ENCODE results near the gene ACVRL1. TPM values are rescaled to one million over a fixed set of nuclear protein-coding genes. Genes with fewer than 3 reads are reported as not detected.

Gene ACVRL1
- polyA plus RNA-seq, 4 donors, result 0.89 to 44.2 (median 10.4) TPM

DNA sequence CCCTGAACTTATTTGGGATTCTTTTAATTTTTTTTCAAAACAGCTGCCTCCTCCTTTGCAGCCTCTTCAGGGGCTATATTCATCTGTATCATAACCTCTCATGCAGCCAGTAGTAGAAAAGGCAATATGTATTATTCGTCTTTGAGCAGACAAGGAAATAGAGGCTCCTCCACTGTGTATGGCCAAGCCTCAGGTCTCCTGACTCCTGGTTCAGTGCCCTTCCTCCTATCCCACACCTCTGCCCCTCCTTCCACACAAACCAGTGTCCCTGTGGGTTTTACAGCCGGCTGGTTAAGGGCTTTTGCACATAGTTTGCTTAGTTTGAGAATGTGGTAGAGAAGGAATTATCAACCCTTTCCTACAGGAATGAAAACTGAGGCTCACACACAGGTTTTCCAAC lies 8.8 kb upstream of the ACVRL1 start:
- Histone ChIP-seq H3K36me3 (ENCODE audit: control insufficient read depth in 3 of 3, insufficient read depth in 2 of 3, low read depth in 1 of 3, low read length in 3 of 3) (no peaks in the 10 kb centered on the region), H3K4me3 (ENCODE audit: low read depth in 1 of 3, low read length in 3 of 3) (no peak overlapping the region), H3K4me1 (ENCODE audit: control insufficient read depth in 3 of 3, insufficient read depth in 2 of 3, low read depth in 1 of 3, low read length in 2 of 3) (peaks cover 0 to 14% (median 0%) of the 10 kb centered on the region in 3 donors), H3K9me3 (ENCODE audit: control insufficient read depth in 2 of 2, insufficient read depth in 1 of 2, low read depth in 1 of 2, low read length in 1 of 2) (no peaks in the 10 kb centered on the region), H3K27ac (ENCODE audit: low read depth in 1 of 3, low read length in 2 of 3) (peak overlapping the region in 1 of 3 donors; percentile 57), H3K27me3 (ENCODE audit: control insufficient read depth in 3 of 3, insufficient read depth in 3 of 3, low read length in 3 of 3) (peaks cover 0 to 2% (median 0%) of the 10 kb centered on the region in 3 donors)
- DNase-seq (no peak), FAIRE-seq (no peak)
- 63 to 75% (median 64%) methylated on average over 2 of the region's 2 CpGs for WGBS, 3 donors

- Histone ChIP-seq H3K27ac (ENCODE audit: low read depth in 1 of 3, low read length in 2 of 3) (peak overlapping the region in 1 of 3 donors; percentile 57), H3K4me1 (ENCODE audit: control insufficient read depth in 3 of 3, insufficient read depth in 2 of 3, low read depth in 1 of 3, low read length in 2 of 3) (peaks cover 0 to 14% (median 0%) of the 10 kb centered on the region in 3 donors), H3K9me3 (ENCODE audit: control insufficient read depth in 2 of 2, insufficient read depth in 1 of 2, low read depth in 1 of 2, low read length in 1 of 2) (no peaks in the 10 kb centered on the region), H3K27me3 (ENCODE audit: control insufficient read depth in 3 of 3, insufficient read depth in 3 of 3, low read length in 3 of 3) (peaks cover 0 to 2% (median 0%) of the 10 kb centered on the region in 3 donors), H3K36me3 (ENCODE audit: control insufficient read depth in 3 of 3, insufficient read depth in 2 of 3, low read depth in 1 of 3, low read length in 3 of 3) (no peaks in the 10 kb centered on the region), H3K4me3 (ENCODE audit: low read depth in 1 of 3, low read length in 3 of 3) (no peak overlapping the region)
- 70 to 79% (median 77%) methylated on average over 9 of the region's 9 CpGs for WGBS, 3 donors
- FAIRE-seq (no peak), DNase-seq (no peak)
These were observed 8.4 kb upstream of the ACVRL1 start for GRCh38 chr12:51898937-51899336.

GRCh38 chr12:51900323-51900889 lies 6.9 kb upstream of the ACVRL1 start:
- Histone ChIP-seq H3K27me3 (ENCODE audit: control insufficient read depth in 3 of 3, insufficient read depth in 3 of 3, low read length in 3 of 3) (peaks cover 0 to 2% (median 0%) of the 10 kb centered on the region in 3 donors), H3K4me3 (ENCODE audit: low read depth in 1 of 3, low read length in 3 of 3) (no peak overlapping the region), H3K9me3 (ENCODE audit: control insufficient read depth in 2 of 2, insufficient read depth in 1 of 2, low read depth in 1 of 2, low read length in 1 of 2) (no peaks in the 10 kb centered on the region), H3K36me3 (ENCODE audit: control insufficient read depth in 3 of 3, insufficient read depth in 2 of 3, low read depth in 1 of 3, low read length in 3 of 3) (no peaks in the 10 kb centered on the region), H3K4me1 (ENCODE audit: control insufficient read depth in 3 of 3, insufficient read depth in 2 of 3, low read depth in 1 of 3, low read length in 2 of 3) (peaks cover 0 to 9% (median 0%) of the 10 kb centered on the region in 3 donors), H3K27ac (ENCODE audit: low read depth in 1 of 3, low read length in 2 of 3) (no peak overlapping the region)
- FAIRE-seq, result no peak
- 95 to 96% (median 95%) methylated on average over 43 of the region's 43 CpGs for WGBS, 3 donors
- no peak for DNase-seq

DNA sequence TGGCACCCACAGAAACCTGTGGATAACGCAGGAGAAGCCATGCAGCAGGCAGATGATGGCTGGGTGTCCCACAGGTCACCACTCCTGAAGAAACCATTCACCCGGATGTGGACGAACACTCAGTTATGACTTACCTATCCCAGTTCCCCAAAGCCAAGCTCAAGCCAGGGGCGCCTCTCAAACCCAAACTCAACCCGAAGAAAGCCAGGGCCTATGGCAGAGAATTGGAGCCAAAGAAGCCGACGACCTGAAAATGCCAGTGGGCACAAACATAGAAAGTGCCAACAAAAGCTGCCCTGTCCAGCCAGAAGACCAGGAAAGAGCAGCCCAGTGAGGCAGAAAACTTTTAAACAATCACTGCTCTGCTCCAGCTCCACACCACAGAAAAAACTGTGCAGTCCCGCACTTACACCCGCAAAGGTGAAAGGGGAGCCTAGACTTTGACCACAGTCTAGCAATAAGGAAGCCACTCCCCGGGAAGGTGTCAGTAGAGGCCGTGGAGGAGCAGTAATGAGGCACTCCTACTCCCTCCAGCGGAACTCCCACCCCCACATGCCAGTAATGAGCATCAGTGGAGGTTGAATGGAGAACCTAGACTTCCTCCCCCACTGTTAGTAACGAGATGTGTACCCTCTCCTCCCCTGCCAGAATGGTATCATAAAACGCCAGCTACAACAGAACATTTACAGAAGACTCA lies 6.0 kb upstream of the ACVRL1 start:
- 42 to 70% (median 54%) methylated on average over 14 of the region's 14 CpGs for WGBS, 3 donors
- H3K27me3 ChIP-seq (ENCODE audit: control insufficient read depth in 3 of 3, insufficient read depth in 3 of 3, low read length in 3 of 3), result no peaks in the 10 kb centered on the region
- peak; percentile 83 to 86 for DNase-seq

GRCh38 chr12:51901881-51902280 lies 5.4 kb upstream of the ACVRL1 start:
- 85 to 94% (median 89%) methylated on average over 11 of the region's 11 CpGs for WGBS, 3 donors
- Histone ChIP-seq H3K36me3 (ENCODE audit: control insufficient read depth in 3 of 3, insufficient read depth in 2 of 3, low read depth in 1 of 3, low read length in 3 of 3) (no peaks in the 10 kb centered on the region), H3K4me1 (ENCODE audit: control insufficient read depth in 3 of 3, insufficient read depth in 2 of 3, low read depth in 1 of 3, low read length in 2 of 3) (peaks cover 0 to 19% (median 6%) of the 10 kb centered on the region in 3 donors), H3K27ac (ENCODE audit: low read depth in 1 of 3, low read length in 2 of 3) (no peak overlapping the region), H3K27me3 (ENCODE audit: control insufficient read depth in 3 of 3, insufficient read depth in 3 of 3, low read length in 3 of 3) (no peaks in the 10 kb centered on the region), H3K4me3 (ENCODE audit: low read depth in 1 of 3, low read length in 3 of 3) (no peak overlapping the region), H3K9me3 (ENCODE audit: control insufficient read depth in 2 of 2, insufficient read depth in 1 of 2, low read depth in 1 of 2, low read length in 1 of 2) (no peaks in the 10 kb centered on the region)
- FAIRE-seq (no peak), DNase-seq (no peak)

More for the DNA sequence above, 6.0 kb upstream of the ACVRL1 start:
- Histone ChIP-seq H3K9me3 (ENCODE audit: control insufficient read depth in 2 of 2, insufficient read depth in 1 of 2, low read depth in 1 of 2, low read length in 1 of 2) (no peaks in the 10 kb centered on the region), H3K27ac (ENCODE audit: low read depth in 1 of 3, low read length in 2 of 3) (no peak overlapping the region), H3K4me3 (ENCODE audit: low read depth in 1 of 3, low read length in 3 of 3) (no peak overlapping the region), H3K36me3 (ENCODE audit: control insufficient read depth in 3 of 3, insufficient read depth in 2 of 3, low read depth in 1 of 3, low read length in 3 of 3) (no peaks in the 10 kb centered on the region), H3K4me1 (ENCODE audit: control insufficient read depth in 3 of 3, insufficient read depth in 2 of 3, low read depth in 1 of 3, low read length in 2 of 3) (peaks cover 0 to 14% (median 6%) of the 10 kb centered on the region in 3 donors)
- FAIRE-seq, result no peak

GRCh38 chr12:51904951-51905470 lies 2.3 kb upstream of the ACVRL1 start:
- peak in 1 of 2 donors; percentile 17 for DNase-seq
- H3K27me3 ChIP-seq (ENCODE audit: control insufficient read depth in 3 of 3, insufficient read depth in 3 of 3, low read length in 3 of 3), result peaks cover 0 to 14% (median 0%) of the 10 kb centered on the region in 3 donors
- FAIRE-seq, result no peak
- peaks cover 0 to 26% (median 6%) of the 10 kb centered on the region in 3 donors for H3K4me1 ChIP-seq (ENCODE audit: control insufficient read depth in 3 of 3, insufficient read depth in 2 of 3, low read depth in 1 of 3, low read length in 2 of 3)
- peak overlapping the region; percentile 0 to 97 (median 69) for H3K27ac ChIP-seq (ENCODE audit: low read depth in 1 of 3, low read length in 2 of 3)
- no peak overlapping the region for H3K4me3 ChIP-seq (ENCODE audit: low read depth in 1 of 3, low read length in 3 of 3)
- peaks cover 0 to 3% (median 0%) of the 10 kb centered on the region in 3 donors for H3K36me3 ChIP-seq (ENCODE audit: control insufficient read depth in 3 of 3, insufficient read depth in 2 of 3, low read depth in 1 of 3, low read length in 3 of 3)
- H3K9me3 ChIP-seq (ENCODE audit: control insufficient read depth in 2 of 2, insufficient read depth in 1 of 2, low read depth in 1 of 2, low read length in 1 of 2), result no peaks in the 10 kb centered on the region

GRCh38 chr12:51905471-51906429 lies 1.6 kb upstream of the ACVRL1 start:
- no peak overlapping the region for H3K4me3 ChIP-seq (ENCODE audit: low read depth in 1 of 3, low read length in 3 of 3)
- peak overlapping the region; percentile 0 to 97 (median 69) for H3K27ac ChIP-seq (ENCODE audit: low read depth in 1 of 3, low read length in 2 of 3)
- WGBS, 3 donors, result 32 to 46% (median 41%) methylated on average over 18 of the region's 18 CpGs
- H3K4me1 ChIP-seq (ENCODE audit: control insufficient read depth in 3 of 3, insufficient read depth in 2 of 3, low read depth in 1 of 3, low read length in 2 of 3), result peaks cover 0 to 26% (median 6%) of the 10 kb centered on the region in 3 donors
- peak; percentile 49 to 68 for DNase-seq
- FAIRE-seq, result no peak
- H3K27me3 ChIP-seq (ENCODE audit: control insufficient read depth in 3 of 3, insufficient read depth in 3 of 3, low read length in 3 of 3), result peaks cover 0 to 14% (median 0%) of the 10 kb centered on the region in 3 donors
- H3K36me3 ChIP-seq (ENCODE audit: control insufficient read depth in 3 of 3, insufficient read depth in 2 of 3, low read depth in 1 of 3, low read length in 3 of 3), result peaks cover 0 to 5% (median 0%) of the 10 kb centered on the region in 3 donors
- no peaks in the 10 kb centered on the region for H3K9me3 ChIP-seq (ENCODE audit: control insufficient read depth in 2 of 2, insufficient read depth in 1 of 2, low read depth in 1 of 2, low read length in 1 of 2)
